Trophoblast cell (in vitro differentiated cells and primary cell): Measurements from ENCODE around the gene TRUB1.

Experiments
- DNase-seq, 2 donors: peaks; one replicate each; pipeline ENCODE4 v3.0.0-alpha.2; 2016
- H2AFZ ChIP-seq: 2 replicates; pipeline ENCODE4 v1.6.1; 2013; ENCODE audit warnings: low read length, moderate library complexity, mild to moderate bottlenecking; ENCODE audit not compliant: insufficient read depth, poor library complexity
- H2AK5ac ChIP-seq: 2 replicates; pipeline ENCODE4 v1.6.1; 2013; ENCODE audit warnings: mild to moderate bottlenecking, low read length
- H2BK120ac ChIP-seq: 2 replicates; pipeline ENCODE4 v1.6.1; 2013; ENCODE audit warnings: low read length, mild to moderate bottlenecking, moderate library complexity; ENCODE audit not compliant: insufficient read depth, poor library complexity
- H2BK12ac ChIP-seq: 2 replicates; pipeline ENCODE4 v1.6.1; 2013; ENCODE audit warnings: mild to moderate bottlenecking, low read length, moderate library complexity
- H2BK5ac ChIP-seq: 2 replicates; pipeline ENCODE4 v1.6.1; 2013; ENCODE audit warnings: low read length, low read depth, moderate library complexity, mild to moderate bottlenecking; ENCODE audit not compliant: poor library complexity
- H3K14ac ChIP-seq: 2 replicates; pipeline ENCODE4 v1.6.1; 2013; ENCODE audit warnings: mild to moderate bottlenecking, low read length
- H3K18ac ChIP-seq: 2 replicates; pipeline ENCODE4 v1.6.1; 2013; ENCODE audit warnings: mild to moderate bottlenecking, low read length
- H3K23ac ChIP-seq: 2 replicates; pipeline ENCODE4 v1.6.1; 2013; ENCODE audit warnings: low read length
- H3K27ac ChIP-seq: 2 replicates; pipeline ENCODE4 v1.5.1; 2013; ENCODE audit warnings: low read depth, mild to moderate bottlenecking, inconsistent platforms, low read length, moderate library complexity
- H3K27me3 ChIP-seq: 2 replicates; pipeline ENCODE4 v1.6.1; 2013; ENCODE audit warnings: inconsistent platforms, mild to moderate bottlenecking, low read length, moderate library complexity; ENCODE audit not compliant: insufficient read depth
- H3K36me3 ChIP-seq, 2 experiments: 1 replicate in 1 of 2; 2 replicates in 1 of 2; pipeline ENCODE4 v1.6.1; 2013; ENCODE audit warnings: low read length in 2 of 2, mild to moderate bottlenecking in 2 of 2, moderate library complexity in 1 of 2; ENCODE audit not compliant: insufficient read depth in 2 of 2, control insufficient read depth in 1 of 2
- H3K4ac ChIP-seq: 2 replicates; pipeline ENCODE4 v1.6.1; 2013; ENCODE audit warnings: low read depth, mild to moderate bottlenecking, low read length, moderate library complexity
- H3K4me1 ChIP-seq, 2 experiments: 1 replicate in 1 of 2; 2 replicates in 1 of 2; pipeline ENCODE4 v1.6.1; 2013; ENCODE audit warnings: low read length in 2 of 2, mild to moderate bottlenecking in 2 of 2, moderate library complexity in 1 of 2; ENCODE audit not compliant: insufficient read depth in 2 of 2, control insufficient read depth in 1 of 2
- H3K4me2 ChIP-seq: 2 replicates; pipeline ENCODE4 v1.6.1; 2013; ENCODE audit warnings: inconsistent platforms, mild to moderate bottlenecking, low read length, moderate library complexity
- H3K4me3 ChIP-seq: 2 replicates; pipeline ENCODE4 v1.5.1; 2013; ENCODE audit warnings: mild to moderate bottlenecking, low read depth, low read length, inconsistent platforms
- H3K79me1 ChIP-seq: one replicate; pipeline ENCODE4 v1.6.1; 2013; ENCODE audit warnings: low read length
- H3K79me2 ChIP-seq: 2 replicates; pipeline ENCODE4 v1.6.1; 2013; ENCODE audit warnings: low read length, mild to moderate bottlenecking; ENCODE audit not compliant: control insufficient read depth, insufficient read depth, poor library complexity
- H3K9ac ChIP-seq: 2 replicates; pipeline ENCODE4 v1.6.1; 2013; ENCODE audit warnings: mild to moderate bottlenecking, low read length
- H3K9me3 ChIP-seq: 2 replicates; pipeline ENCODE4 v1.6.1; 2013; ENCODE audit warnings: low read depth, mild to moderate bottlenecking, control low read depth, inconsistent platforms, low read length; ENCODE audit not compliant: insufficient read depth
- H4K12ac ChIP-seq: 2 replicates; pipeline ENCODE4 v1.6.1; 2013; ENCODE audit warnings: low read depth, mild to moderate bottlenecking, low read length, moderate library complexity
- H4K8ac ChIP-seq: 2 replicates; pipeline ENCODE4 v1.6.1; 2013; ENCODE audit warnings: low read depth, mild to moderate bottlenecking, low read length, moderate library complexity
- H4K91ac ChIP-seq: one replicate; pipeline ENCODE4 v1.6.1; 2013; ENCODE audit warnings: low read depth, mild to moderate bottlenecking, low read length, moderate library complexity
- WGBS: extraction: QIAGEN DNeasy Blood & Tissue Kit; methylation state at CpG from one replicate; pipeline ENCODE4 v1.1.7; 2013; ENCODE audit warnings: missing lambda C conversion rate; ENCODE audit not compliant: insufficient read length, insufficient coverage; ENCODE audit errors: extremely low coverage; 5-methylcytosine and 5-hydroxymethylcytosine counted together

Gene TRUB1

DNA sequence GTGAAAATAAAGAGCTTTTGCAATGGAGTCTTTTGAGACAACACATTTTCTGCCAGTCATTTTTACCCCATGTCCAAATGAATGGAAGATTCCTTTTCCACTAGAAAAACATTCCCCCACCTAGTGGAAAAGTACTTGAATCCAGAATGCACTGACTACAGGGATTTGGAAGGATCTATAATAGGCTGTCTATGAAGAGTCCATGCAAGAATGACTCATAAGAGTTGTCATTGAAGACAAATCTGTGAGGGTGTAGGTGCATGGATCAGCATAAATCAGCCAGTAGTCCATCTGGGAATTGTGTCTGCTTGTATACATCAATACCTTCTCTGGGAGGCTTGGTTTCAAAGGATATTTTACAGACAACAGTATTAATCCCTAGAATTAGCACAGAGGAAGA lies 32.5 kb upstream of the TRUB1 start:
- Histone ChIP-seq H4K12ac (no peak overlapping the region), H2AFZ (no peak overlapping the region), H3K4ac (no peak overlapping the region), H3K14ac (no peak overlapping the region), H3K4me3 (no peak overlapping the region), H3K18ac (no peak overlapping the region), H2BK120ac (no peak overlapping the region), H3K23ac (no peak overlapping the region), H4K8ac (no peak overlapping the region), H2BK5ac (no peak overlapping the region), H3K79me1 (no peaks in the 10 kb centered on the region), H2BK12ac (no peak overlapping the region), H3K4me1 (peaks cover 0 to 11% of the 10 kb centered on the region in 2 experiments), H3K9me3 (no peaks in the 10 kb centered on the region), H3K36me3 (no peaks in the 10 kb centered on the region), H3K4me2 (no peak overlapping the region), H3K27ac (no peak overlapping the region), H3K9ac (no peak overlapping the region), H2AK5ac (no peak overlapping the region), H3K79me2 (no peaks in the 10 kb centered on the region), H3K27me3 (no peaks in the 10 kb centered on the region), H4K91ac (no peak overlapping the region)
- no peak for DNase-seq

DNA sequence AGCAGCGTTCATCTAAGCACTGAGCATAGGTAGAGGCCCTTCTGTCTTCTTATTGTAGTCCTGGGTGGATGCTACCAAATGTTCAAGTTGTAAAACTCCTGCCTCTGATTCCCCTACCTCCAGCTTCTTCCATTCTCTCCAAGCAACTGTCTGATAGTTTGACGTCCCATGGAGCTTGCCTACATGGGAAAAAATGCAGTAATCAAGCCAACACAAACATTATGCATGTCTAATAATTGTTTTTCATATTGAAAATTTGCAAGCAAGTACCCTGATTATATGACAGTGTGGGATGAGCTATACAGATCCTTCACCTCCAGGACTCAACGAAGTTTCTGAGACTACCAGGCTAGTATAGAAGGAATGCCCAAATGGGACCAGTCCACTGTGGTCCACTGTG lies 31.0 kb upstream of the TRUB1 start:
- Histone ChIP-seq H3K4me1 (peaks cover 0 to 9% of the 10 kb centered on the region in 2 experiments), H3K27ac (no peak overlapping the region), H3K79me1 (no peaks in the 10 kb centered on the region), H4K8ac (no peak overlapping the region), H3K36me3 (no peaks in the 10 kb centered on the region), H3K9ac (no peak overlapping the region), H3K27me3 (no peaks in the 10 kb centered on the region), H3K18ac (no peak overlapping the region), H3K9me3 (no peaks in the 10 kb centered on the region), H4K12ac (no peak overlapping the region), H3K4me2 (no peak overlapping the region), H2AK5ac (no peak overlapping the region), H2BK12ac (no peak overlapping the region), H3K4me3 (no peak overlapping the region), H3K4ac (no peak overlapping the region), H2AFZ (no peak overlapping the region), H2BK5ac (no peak overlapping the region), H2BK120ac (no peak overlapping the region), H4K91ac (no peak overlapping the region), H3K23ac (no peak overlapping the region), H3K79me2 (no peaks in the 10 kb centered on the region), H3K14ac (no peak overlapping the region)
- DNase-seq = no peak
- WGBS = no CpG with 5 or more reads among the region's 3 CpGs

DNA sequence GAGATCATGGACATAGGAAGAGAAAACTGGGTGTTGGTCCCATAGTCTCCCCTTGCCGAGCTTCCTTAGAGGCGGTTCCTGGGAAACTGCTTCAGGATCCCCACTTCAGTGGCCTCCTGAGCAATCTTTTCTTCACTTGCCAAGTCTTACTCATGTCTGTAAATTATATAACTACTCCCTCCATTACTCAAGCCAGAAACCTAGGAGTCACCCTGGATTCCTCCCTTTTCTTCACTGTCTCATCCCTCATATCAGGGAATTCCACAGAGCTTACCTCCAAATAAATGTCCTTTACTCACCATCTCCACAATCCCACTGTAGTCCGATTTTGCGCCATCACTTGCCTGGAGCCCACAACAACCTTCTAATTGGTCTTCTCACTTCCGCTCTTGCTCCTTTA lies 29.1 kb upstream of the TRUB1 start:
- H2AFZ ChIP-seq = no peak overlapping the region
- H4K91ac ChIP-seq = no peak overlapping the region
- H3K4me2 ChIP-seq = no peak overlapping the region
- WGBS = no CpG with 5 or more reads among the region's 5 CpGs
- no peak overlapping the region for H3K4me3 ChIP-seq
- H3K36me3 ChIP-seq = no peaks in the 10 kb centered on the region
- no peaks in the 10 kb centered on the region for H3K79me1 ChIP-seq
- no peaks in the 10 kb centered on the region for H3K9me3 ChIP-seq
- H4K12ac ChIP-seq = no peak overlapping the region
- no peak overlapping the region for H3K23ac ChIP-seq
- DNase-seq = no peak
- H3K18ac ChIP-seq = no peak overlapping the region
- H2AK5ac ChIP-seq = no peak overlapping the region
- no peak overlapping the region for H2BK5ac ChIP-seq
- no peak overlapping the region for H3K27ac ChIP-seq
- H3K4me1 ChIP-seq = peaks cover 0 to 9% of the 10 kb centered on the region in 2 experiments
- H3K79me2 ChIP-seq = no peaks in the 10 kb centered on the region
- H2BK120ac ChIP-seq = no peak overlapping the region
- H3K14ac ChIP-seq = no peak overlapping the region
- no peak overlapping the region for H3K4ac ChIP-seq
- H3K9ac ChIP-seq = no peak overlapping the region
- H4K8ac ChIP-seq = no peak overlapping the region
- H3K27me3 ChIP-seq = no peaks in the 10 kb centered on the region
- no peak overlapping the region for H2BK12ac ChIP-seq

DNA sequence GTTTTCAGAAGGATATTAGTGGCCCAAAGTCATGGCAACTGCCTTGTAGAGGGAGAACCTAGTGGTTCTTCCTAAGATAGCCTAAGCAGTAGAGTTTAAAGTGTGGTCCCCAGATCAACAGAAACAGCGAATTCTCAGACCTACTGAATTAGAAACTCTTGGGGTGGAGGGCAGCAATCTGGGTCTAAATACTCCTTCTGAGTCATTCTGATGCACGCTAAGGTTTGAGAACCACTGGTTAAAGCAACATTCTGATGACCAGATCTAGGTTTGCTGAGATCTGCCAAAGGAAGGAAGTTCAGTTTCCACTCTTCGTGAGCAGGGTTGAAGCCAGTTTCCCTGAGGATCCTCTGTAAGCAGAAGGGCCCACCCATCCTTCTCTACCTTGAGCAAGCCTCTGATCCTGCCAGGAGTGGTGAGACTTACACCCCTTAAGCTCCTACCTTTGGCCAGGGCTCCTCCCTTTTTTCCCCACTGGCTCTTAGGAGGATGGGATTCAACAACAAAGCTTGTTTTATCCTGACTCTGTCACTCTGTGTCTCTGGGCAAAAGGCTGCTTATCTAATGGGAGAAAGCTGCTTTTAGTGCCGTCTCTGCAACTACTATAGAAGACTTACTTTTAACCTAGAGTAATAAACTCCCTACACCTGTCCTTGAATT lies 26.8 kb upstream of the TRUB1 start:
- Histone ChIP-seq H3K4me1 (peaks cover 0 to 6% of the 10 kb centered on the region in 2 experiments), H3K18ac (no peak overlapping the region), H3K9ac (no peak overlapping the region), H2AK5ac (no peak overlapping the region), H4K91ac (no peak overlapping the region), H3K4me3 (no peak overlapping the region), H4K12ac (no peak overlapping the region), H2BK12ac (no peak overlapping the region), H3K36me3 (no peaks in the 10 kb centered on the region), H3K23ac (no peak overlapping the region), H3K27me3 (no peaks in the 10 kb centered on the region), H3K9me3 (no peaks in the 10 kb centered on the region), H2BK5ac (no peak overlapping the region), H3K79me1 (no peaks in the 10 kb centered on the region), H3K4ac (no peak overlapping the region), H3K14ac (no peak overlapping the region), H2BK120ac (no peak overlapping the region), H3K27ac (no peak overlapping the region), H3K4me2 (no peak overlapping the region), H2AFZ (no peak overlapping the region), H4K8ac (no peak overlapping the region), H3K79me2 (no peaks in the 10 kb centered on the region)
- no peak for DNase-seq
- WGBS = no CpG with 5 or more reads among the region's 4 CpGs
